Tibial nerve (tissue), 3 donors: ENCODE measurements around the gene AKAP6.

Experiments
- POLR2A ChIP-seq, 2 donors: fragments of 450-650 bp; IDR thresholded peaks; one replicate each; pipeline ENCODE4 v1.6.1; 2017; ENCODE audit warnings: antibody characterized with exemption in 2 of 2, mild to moderate bottlenecking in 2 of 2, moderate library complexity in 2 of 2
- TF ChIP-seq, protein P1 (sequence below), 5 experiments: fragments of 200-600 bp in 3 of 5; fragments of 450-650 bp in 2 of 5; sonication (generic) in 3 of 5; IDR thresholded peaks; one replicate each; pipeline ENCODE4 v1.5.1; 2016 to 2019; ENCODE audit warnings: antibody characterized with exemption in 5 of 5, mild to moderate bottlenecking in 3 of 5, moderate library complexity in 2 of 5

DNA sequence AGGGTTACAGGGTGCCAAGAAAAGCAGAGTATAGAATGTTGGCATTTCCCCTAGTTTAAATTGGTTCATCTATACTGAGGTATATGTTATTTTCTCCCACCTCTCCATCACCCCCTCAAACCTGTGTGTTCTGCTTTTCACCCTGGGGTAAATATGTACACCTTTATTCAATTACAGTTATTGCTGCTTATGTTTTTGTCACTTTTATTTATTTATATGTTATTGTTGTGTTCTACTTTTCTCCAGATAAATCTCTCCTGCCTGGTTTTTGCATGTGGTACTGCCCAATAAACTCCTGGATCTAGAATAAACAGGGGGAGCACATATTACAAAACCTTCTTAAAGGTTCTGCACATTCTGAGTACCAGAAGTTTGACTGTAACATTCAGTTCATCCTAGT is 487.5 kb downstream of the AKAP6 start:
- no peak for TF ChIP-seq POLR2A (IDR thresholded peaks at IDR 0.05)
- TF ChIP-seq, protein P1, sequence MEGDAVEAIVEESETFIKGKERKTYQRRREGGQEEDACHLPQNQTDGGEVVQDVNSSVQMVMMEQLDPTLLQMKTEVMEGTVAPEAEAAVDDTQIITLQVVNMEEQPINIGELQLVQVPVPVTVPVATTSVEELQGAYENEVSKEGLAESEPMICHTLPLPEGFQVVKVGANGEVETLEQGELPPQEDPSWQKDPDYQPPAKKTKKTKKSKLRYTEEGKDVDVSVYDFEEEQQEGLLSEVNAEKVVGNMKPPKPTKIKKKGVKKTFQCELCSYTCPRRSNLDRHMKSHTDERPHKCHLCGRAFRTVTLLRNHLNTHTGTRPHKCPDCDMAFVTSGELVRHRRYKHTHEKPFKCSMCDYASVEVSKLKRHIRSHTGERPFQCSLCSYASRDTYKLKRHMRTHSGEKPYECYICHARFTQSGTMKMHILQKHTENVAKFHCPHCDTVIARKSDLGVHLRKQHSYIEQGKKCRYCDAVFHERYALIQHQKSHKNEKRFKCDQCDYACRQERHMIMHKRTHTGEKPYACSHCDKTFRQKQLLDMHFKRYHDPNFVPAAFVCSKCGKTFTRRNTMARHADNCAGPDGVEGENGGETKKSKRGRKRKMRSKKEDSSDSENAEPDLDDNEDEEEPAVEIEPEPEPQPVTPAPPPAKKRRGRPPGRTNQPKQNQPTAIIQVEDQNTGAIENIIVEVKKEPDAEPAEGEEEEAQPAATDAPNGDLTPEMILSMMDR (IDR thresholded peaks at IDR 0.05) = no peak
